Measurements from ENCODE around the gene NAT10. TPM values are rescaled to one million over a fixed set of nuclear protein-coding genes. Genes with fewer than 3 reads are reported as not detected.

NAT10 gene
- total RNA-seq, 1 experiment from 2014 or later: 87.9 TPM

GRCh38 chr11:34181856-34182405, 76.5 kb downstream of the NAT10 start:
- no peak for DNase-seq (ENCODE audit: low spot score)
- in situ Hi-C loops (cut with HindIII; ENCODE audit: low sequenced_read_pairs): loop anchor here (10.0 kb wide), 1 partner anchor 333 kb away; the partner anchor contains the start of gene ELF5

- DNase-seq (ENCODE audit: low spot score): no peak
- in situ Hi-C loops (cut with HindIII; ENCODE audit: low sequenced_read_pairs): loop anchor here (10.0 kb wide), 1 partner anchor 332 kb away; the partner anchor contains the start of gene ELF5
Observed at GRCh38 chr11:34182425-34182824, 77.0 kb downstream of the NAT10 start.

GRCh38 chr11:34182921-34183685, 77.7 kb downstream of the NAT10 start:
- in situ Hi-C loops (cut with HindIII; ENCODE audit: low sequenced_read_pairs): loop anchor here (10.0 kb wide), 1 partner anchor 332 kb away; the partner anchor contains the start of gene ELF5
- peak; percentile 28 for DNase-seq (ENCODE audit: low spot score)

- in situ Hi-C loops (cut with HindIII; ENCODE audit: low sequenced_read_pairs): loop anchor here (10.0 kb wide), 1 partner anchor 331 kb away; the partner anchor contains the start of gene ELF5
Observed at GRCh38 chr11:34183848-34184391, 78.5 kb downstream of the NAT10 start.

GRCh38 chr11:34184505-34185015, 79.1 kb downstream of the NAT10 start:
- no peak for DNase-seq (ENCODE audit: low spot score)
- in situ Hi-C loops (cut with HindIII; ENCODE audit: low sequenced_read_pairs): loop anchor here (10.0 kb wide), 1 partner anchor 330 kb away; the partner anchor contains the start of gene ELF5

More at GRCh38 chr11:34183848-34184391, 78.5 kb downstream of the NAT10 start:
- DNase-seq (ENCODE audit: low spot score): no peak

GRCh38 chr11:34185926-34186841, 80.8 kb downstream of the NAT10 start:
- in situ Hi-C loops (cut with HindIII; ENCODE audit: low sequenced_read_pairs): loop anchor here (10.0 kb wide), 1 partner anchor 329 kb away; the partner anchor contains the start of gene ELF5

GRCh38 chr11:34188181-34188580, 82.8 kb downstream of the NAT10 start:
- DNase-seq (ENCODE audit: low spot score): no peak
- in situ Hi-C loops (cut with HindIII; ENCODE audit: low sequenced_read_pairs): loop anchor here (10.0 kb wide), 1 partner anchor 327 kb away; the partner anchor contains the start of gene ELF5

More at GRCh38 chr11:34185926-34186841, 80.8 kb downstream of the NAT10 start:
- DNase-seq (ENCODE audit: low spot score): no peak

GRCh38 chr11:34189191-34189590, 83.8 kb downstream of the NAT10 start:
- no peak for DNase-seq (ENCODE audit: low spot score)
- in situ Hi-C loops (cut with HindIII; ENCODE audit: low sequenced_read_pairs): loop anchor here (10.0 kb wide), 1 partner anchor 326 kb away; the partner anchor contains the start of gene ELF5

GRCh38 chr11:34190192-34191139, 85.0 kb downstream of the NAT10 start:
- no peak for DNase-seq (ENCODE audit: low spot score)
- in situ Hi-C loops (cut with HindIII; ENCODE audit: low sequenced_read_pairs): no loop called here

GRCh38 chr11:34191578-34191977, 86.1 kb downstream of the NAT10 start:
- DNase-seq (ENCODE audit: low spot score): no peak

GRCh38 chr11:34192481-34193401, 87.3 kb downstream of the NAT10 start:
- in situ Hi-C loops (cut with HindIII; ENCODE audit: low sequenced_read_pairs): no loop called here
- peak; percentile 94 for DNase-seq (ENCODE audit: low spot score)

More at GRCh38 chr11:34191578-34191977, 86.1 kb downstream of the NAT10 start:
- in situ Hi-C loops (cut with HindIII; ENCODE audit: low sequenced_read_pairs): no loop called here

GRCh38 chr11:34194576-34195335, 89.3 kb downstream of the NAT10 start:
- in situ Hi-C loops (cut with HindIII; ENCODE audit: low sequenced_read_pairs): no loop called here
- DNase-seq (ENCODE audit: low spot score): peak; percentile 44
